Neuronal stem cell (in vitro differentiated cells): ENCODE results near the gene PIGA. TPM values are rescaled to one million over a fixed set of nuclear protein-coding genes. Genes with fewer than 3 reads are reported as not detected.
A peak's percentile ranks its signal among the peaks of the same experiment; 100 is the strongest.

ENCODE experiments used
- DNase-seq: peaks from one replicate; pipeline ENCODE4 v3.0.0-alpha.2; 2013; ENCODE audit warnings: low spot score
- H2AFZ ChIP-seq: one replicate; pipeline ENCODE4 v1.6.1; 2013; ENCODE audit warnings: mild to moderate bottlenecking, low read length, inconsistent platforms
- H2AK5ac ChIP-seq: 2 replicates; pipeline ENCODE4 v1.6.1; 2013; ENCODE audit warnings: low read depth, mild to moderate bottlenecking, inconsistent platforms, low read length, moderate library complexity, mixed read lengths
- H2BK120ac ChIP-seq: 2 replicates; pipeline ENCODE4 v1.6.1; 2013; ENCODE audit warnings: low read depth, mild to moderate bottlenecking, inconsistent platforms, low read length, moderate library complexity, mixed read lengths
- H2BK12ac ChIP-seq: one replicate; pipeline ENCODE4 v1.6.1; 2013; ENCODE audit warnings: low read length, inconsistent platforms
- H2BK15ac ChIP-seq: 2 replicates; pipeline ENCODE4 v1.6.1; 2013; ENCODE audit warnings: mild to moderate bottlenecking, low read length, inconsistent platforms, mixed read lengths
- H2BK5ac ChIP-seq: one replicate; pipeline ENCODE4 v1.6.1; 2013; ENCODE audit warnings: inconsistent platforms, mild to moderate bottlenecking, low read length, moderate library complexity
- H3K14ac ChIP-seq: one replicate; pipeline ENCODE4 v1.6.1; 2013; ENCODE audit warnings: low read length, inconsistent platforms
- H3K18ac ChIP-seq: 2 replicates; pipeline ENCODE4 v1.6.1; 2013; ENCODE audit warnings: low read length, inconsistent platforms
- H3K23ac ChIP-seq: 2 replicates; pipeline ENCODE4 v1.6.1; 2013; ENCODE audit warnings: low read depth, mild to moderate bottlenecking, mixed read lengths, low read length, inconsistent platforms; ENCODE audit not compliant: poor library complexity
- H3K27ac ChIP-seq: replicated peaks from 3 replicates; pipeline ENCODE4 v1.5.1; 2013; ENCODE audit warnings: low read length, inconsistent platforms
- H3K27me3 ChIP-seq, 3 experiments: 2 replicates each; pipeline ENCODE4 v1.6.1; 2013; ENCODE audit warnings: low read length in 3 of 3, mild to moderate bottlenecking in 2 of 3, inconsistent platforms in 1 of 3, low read depth in 1 of 3, mixed read lengths in 1 of 3, moderate library complexity in 1 of 3; ENCODE audit not compliant: control insufficient read depth in 3 of 3, insufficient read depth in 3 of 3
- H3K36me3 ChIP-seq, 2 donors: replicated peaks in 1 of 2; 2 replicates each; pipeline ENCODE4 v1.6.1; 2013; ENCODE audit warnings: low read length in 2 of 2; ENCODE audit not compliant: control insufficient read depth in 2 of 2, insufficient read depth in 2 of 2
- H3K4ac ChIP-seq: 2 replicates; pipeline ENCODE4 v1.6.1; 2013; ENCODE audit warnings: inconsistent platforms, mild to moderate bottlenecking, low read length, moderate library complexity
- H3K4me1 ChIP-seq, 2 donors: 1 replicate in 1 of 2; 2 replicates in 1 of 2; pipeline ENCODE4 v1.6.1; 2013; ENCODE audit warnings: low read length in 2 of 2, low read depth in 1 of 2; ENCODE audit not compliant: control insufficient read depth in 2 of 2, insufficient read depth in 1 of 2
- H3K4me2 ChIP-seq: one replicate; pipeline ENCODE4 v1.6.1; 2013; ENCODE audit warnings: mild to moderate bottlenecking, low read length, inconsistent platforms; ENCODE audit not compliant: insufficient read depth, poor library complexity, severe bottlenecking
- H3K4me3 ChIP-seq, 2 donors: 2 replicates each; pipeline ENCODE4 v1.5.1; 2013; ENCODE audit warnings: low read length in 2 of 2, mild to moderate bottlenecking in 2 of 2, inconsistent platforms in 1 of 2, moderate library complexity in 1 of 2
- H3K79me1 ChIP-seq: one replicate; pipeline ENCODE4 v1.6.1; 2013; ENCODE audit warnings: low read depth, mild to moderate bottlenecking, inconsistent platforms, low read length, moderate library complexity
- H3K9ac ChIP-seq: one replicate; pipeline ENCODE4 v1.6.1; 2013; ENCODE audit warnings: mild to moderate bottlenecking, low read depth, low read length, inconsistent platforms; ENCODE audit not compliant: poor library complexity
- H3K9me3 ChIP-seq, 2 donors: replicated peaks in 1 of 2; 2 replicates each; pipeline versions ENCODE3 to v1.6.1; 2013; ENCODE audit warnings: low read length in 2 of 2, mild to moderate bottlenecking in 2 of 2, inconsistent platforms in 1 of 2, low read depth in 1 of 2, mixed read lengths in 1 of 2, moderate library complexity in 1 of 2; ENCODE audit not compliant: control insufficient read depth in 2 of 2, insufficient read depth in 1 of 2
- H4K8ac ChIP-seq: one replicate; pipeline ENCODE4 v1.6.1; 2013; ENCODE audit warnings: low read depth, mild to moderate bottlenecking, inconsistent platforms, low read length, moderate library complexity
- H4K91ac ChIP-seq: one replicate; pipeline ENCODE4 v1.6.1; 2013; ENCODE audit warnings: low read length, low read depth, mild to moderate bottlenecking, inconsistent platforms; ENCODE audit not compliant: poor library complexity
- WGBS, 2 donors: extraction: QIAGEN DNeasy Blood & Tissue Kit; methylation state at CpG; one replicate each; pipeline ENCODE4 v1.1.7; 2013; ENCODE audit warnings: missing lambda C conversion rate in 2 of 2, mixed read lengths in 1 of 2; ENCODE audit not compliant: insufficient read length in 2 of 2, insufficient replicate concordance in 1 of 2; ENCODE audit errors: extremely low coverage in 2 of 2; 5-methylcytosine and 5-hydroxymethylcytosine counted together
- polyA plus RNA-seq, 2 experiments: library from polyadenylated mRNA; stranded (reverse); fragments of 200-250 nt; gene quantifications; one replicate each; pipeline ENCODE4 v1.2.3, GENCODE V29; 2013

PIGA gene
- polyA plus RNA-seq (2013, experiment 1 of 2) = 9.9 TPM
- polyA plus RNA-seq (2013, experiment 2 of 2) = 10.2 TPM

DNA sequence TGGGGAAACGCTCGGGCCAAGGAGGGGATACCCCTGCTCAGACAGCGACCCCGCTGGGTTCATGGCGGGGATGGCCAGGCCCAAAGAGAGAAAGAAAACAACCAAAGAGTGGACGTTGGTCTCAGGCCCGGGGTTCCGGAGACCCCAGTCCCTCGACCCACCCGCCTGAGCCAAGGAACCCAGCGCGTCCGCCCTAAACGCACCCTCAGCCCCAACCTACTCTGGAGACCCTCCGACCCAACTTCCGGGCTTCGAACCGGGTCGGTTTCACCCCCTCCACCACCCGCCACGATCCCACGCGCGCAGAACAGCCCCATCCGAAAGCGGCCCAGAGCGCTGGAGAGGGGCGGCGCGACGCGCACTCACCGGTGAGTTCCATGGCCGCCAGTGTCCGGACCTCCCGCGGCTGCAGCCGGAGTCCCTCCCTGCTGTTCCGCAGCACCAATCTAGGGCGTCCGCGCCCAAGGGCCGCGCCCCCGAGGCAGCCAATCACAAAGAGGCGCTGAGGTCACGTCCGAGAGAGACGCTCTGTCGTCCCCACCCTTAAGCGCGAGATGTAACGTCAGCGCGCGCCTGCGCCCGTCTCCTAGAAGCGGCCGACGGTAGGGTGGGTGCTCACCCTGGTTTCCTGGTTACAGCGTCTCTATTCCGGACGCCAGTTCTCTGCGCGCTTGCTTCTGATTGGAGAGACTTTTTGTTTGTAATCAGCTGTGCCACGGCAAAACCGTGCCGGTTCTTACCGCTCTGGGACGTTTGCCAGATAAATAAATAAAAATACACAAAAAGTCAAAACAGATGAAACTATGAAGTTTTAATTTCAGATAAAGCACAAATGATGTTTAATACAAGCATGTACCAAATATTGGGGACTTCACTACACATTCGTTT lies at the start of gene PIGA:
PIGA (minus strand) TSS at position 389 of the 888 bp plus-strand sequence. CDS start 3,593 bp downstream, outside the sequence.
- Histone ChIP-seq H3K14ac (no peak within 1 kb of the TSS), H3K36me3 (peaks cover 6 to 25% of the 10 kb centered on the region in 2 donors), H3K9ac (peak within 1 kb of the TSS; percentile 88), H3K18ac (peak within 1 kb of the TSS; percentile 76), H2BK12ac (no peak within 1 kb of the TSS), H2BK120ac (no peak within 1 kb of the TSS), H3K79me1 (no peaks in the 10 kb centered on the region), H3K4me3 (peak within 1 kb of the TSS; percentile 75 to 99), H2AK5ac (no peak within 1 kb of the TSS), H4K8ac (no peak within 1 kb of the TSS), H2BK5ac (no peak within 1 kb of the TSS), H2BK15ac (no peak within 1 kb of the TSS), H3K4ac (no peak within 1 kb of the TSS), H2AFZ (peak within 1 kb of the TSS; percentile 86), H3K4me1 (peaks cover 0 to 9% of the 10 kb centered on the region in 2 donors), H3K4me2 (peak within 1 kb of the TSS; percentile 43), H3K27ac (no peak within 1 kb of the TSS), H3K9me3 (no peaks in the 10 kb centered on the region), H3K27me3 (peaks cover 0 to 7% (median 0%) of the 10 kb centered on the region in 3 experiments), H4K91ac (no peak within 1 kb of the TSS), H3K23ac (no peak within 1 kb of the TSS)
- WGBS, 2 donors = no CpG with 5 or more reads among the region's 72 CpGs
- DNase-seq = peak; percentile 88

DNA sequence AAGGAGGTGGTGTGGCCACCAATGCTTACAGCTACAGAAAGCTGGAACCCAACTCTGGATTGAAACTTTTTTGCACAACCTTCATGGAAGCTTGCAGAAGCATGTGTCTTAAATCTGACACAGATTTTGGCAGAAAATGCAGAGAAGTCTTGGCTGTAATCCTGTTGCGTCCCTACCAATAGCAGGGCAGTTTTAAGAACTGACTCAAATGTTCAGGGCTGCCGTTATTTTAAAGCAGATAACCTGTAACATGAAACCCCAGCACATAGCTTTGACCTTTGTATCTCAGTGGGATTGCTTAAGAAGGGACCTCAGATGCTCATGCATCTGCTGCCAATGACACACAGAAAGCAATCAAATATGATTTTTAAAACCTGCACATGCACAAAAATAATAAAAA lies 49.0 kb upstream of the PIGA start, which contains the start of gene VEGFD:
VEGFD (minus strand) TSS at position 110 of the 400 bp plus-strand sequence. CDS start 467 bp downstream, outside the sequence.
- H3K4me2 ChIP-seq = no peak within 1 kb of the TSS
- H3K18ac ChIP-seq = no peak within 1 kb of the TSS
- no peaks in the 10 kb centered on the region for H3K79me1 ChIP-seq
- no peak within 1 kb of the TSS for H2BK120ac ChIP-seq
- no peak within 1 kb of the TSS for H3K14ac ChIP-seq
- no peak for DNase-seq
- H3K9me3 ChIP-seq = no peaks in the 10 kb centered on the region
- no peak within 1 kb of the TSS for H2BK12ac ChIP-seq
- H3K36me3 ChIP-seq = peaks cover 0 to 7% of the 10 kb centered on the region in 2 donors
- H4K8ac ChIP-seq = no peak within 1 kb of the TSS
- no peak within 1 kb of the TSS for H3K27ac ChIP-seq
- H2AK5ac ChIP-seq = no peak within 1 kb of the TSS
- H3K4ac ChIP-seq = no peak within 1 kb of the TSS
- peaks cover 3 to 7% of the 10 kb centered on the region in 2 donors for H3K4me1 ChIP-seq
- no peak within 1 kb of the TSS for H2BK5ac ChIP-seq
- H3K23ac ChIP-seq = no peak within 1 kb of the TSS
- H4K91ac ChIP-seq = no peak within 1 kb of the TSS
- H3K4me3 ChIP-seq = no peak within 1 kb of the TSS
- no CpG with 5 or more reads among the region's 2 CpGs for WGBS, 2 donors
- no peak within 1 kb of the TSS for H2BK15ac ChIP-seq
- no peaks in the 10 kb centered on the region for H3K27me3 ChIP-seq
- no peak within 1 kb of the TSS for H3K9ac ChIP-seq
- peak within 1 kb of the TSS; percentile 30 for H2AFZ ChIP-seq

DNA sequence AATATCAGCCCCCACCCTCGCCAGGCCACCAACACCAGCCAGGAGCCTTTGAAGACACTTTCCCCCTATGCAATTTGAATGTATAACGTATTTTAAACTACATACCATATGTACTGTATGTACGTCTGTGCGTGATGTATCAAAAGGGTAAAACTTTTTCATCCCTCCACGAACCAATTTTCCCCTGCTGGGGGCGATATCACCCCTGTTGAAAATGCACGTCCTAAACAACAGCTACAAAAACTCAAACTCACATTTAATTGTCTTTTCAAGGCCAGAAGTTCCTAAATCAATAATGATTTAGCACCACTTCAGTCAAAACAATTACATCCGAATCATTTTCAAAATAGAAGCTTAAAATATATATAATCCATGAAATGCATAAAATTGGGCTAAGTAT lies 47.5 kb upstream of the PIGA start:
- no peak overlapping the region for H3K23ac ChIP-seq
- no peak overlapping the region for H3K4me2 ChIP-seq
- no peaks in the 10 kb centered on the region for H3K27me3 ChIP-seq
- no peak overlapping the region for H4K91ac ChIP-seq
- peaks cover 3 to 7% of the 10 kb centered on the region in 2 donors for H3K4me1 ChIP-seq
- no peak overlapping the region for H2AK5ac ChIP-seq
- no peak overlapping the region for H3K4ac ChIP-seq
- H3K18ac ChIP-seq = no peak overlapping the region
- H2AFZ ChIP-seq = no peak overlapping the region
- H3K9ac ChIP-seq = no peak overlapping the region
- H3K9me3 ChIP-seq = no peaks in the 10 kb centered on the region
- H3K79me1 ChIP-seq = no peaks in the 10 kb centered on the region
- no peak overlapping the region for H3K4me3 ChIP-seq
- no peak overlapping the region for H2BK12ac ChIP-seq
- H4K8ac ChIP-seq = no peak overlapping the region
- H3K14ac ChIP-seq = no peak overlapping the region
- H2BK15ac ChIP-seq = no peak overlapping the region
- no peak overlapping the region for H2BK5ac ChIP-seq
- DNase-seq = no peak
- no peak overlapping the region for H3K27ac ChIP-seq
- no peak overlapping the region for H2BK120ac ChIP-seq
- no peaks in the 10 kb centered on the region for H3K36me3 ChIP-seq
- no CpG with 5 or more reads among the region's 8 CpGs for WGBS, 2 donors

DNA sequence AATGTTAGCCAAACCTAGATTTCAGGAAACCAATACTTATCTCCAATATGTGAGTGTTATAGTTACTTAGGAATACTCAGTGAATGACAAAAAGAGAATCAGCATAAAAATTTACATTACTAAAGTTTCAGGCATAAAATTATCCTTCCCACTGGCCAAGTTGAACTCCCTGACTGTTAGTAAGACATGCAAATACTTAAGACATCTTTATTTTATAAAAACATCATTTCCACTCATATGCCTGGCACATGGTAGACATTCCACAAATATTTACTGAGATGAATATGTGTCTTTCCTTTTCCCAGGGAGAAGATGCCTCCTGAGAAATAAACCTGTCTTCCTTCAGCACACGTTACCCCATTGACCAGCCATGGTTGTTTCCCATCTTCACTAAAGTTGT lies 41.6 kb upstream of the PIGA start:
- Histone ChIP-seq H3K36me3 (no peaks in the 10 kb centered on the region), H3K9me3 (no peaks in the 10 kb centered on the region), H3K4ac (no peak overlapping the region), H3K4me1 (no peaks in the 10 kb centered on the region), H3K79me1 (no peaks in the 10 kb centered on the region), H2AK5ac (no peak overlapping the region), H3K4me3 (no peak overlapping the region), H2BK12ac (no peak overlapping the region), H3K9ac (no peak overlapping the region), H2BK5ac (no peak overlapping the region), H2AFZ (no peak overlapping the region), H2BK120ac (no peak overlapping the region), H3K4me2 (no peak overlapping the region), H3K14ac (no peak overlapping the region), H3K23ac (no peak overlapping the region), H2BK15ac (no peak overlapping the region), H4K91ac (no peak overlapping the region), H3K27me3 (peaks cover 0 to 15% (median 0%) of the 10 kb centered on the region in 3 experiments), H3K18ac (no peak overlapping the region), H3K27ac (no peak overlapping the region), H4K8ac (no peak overlapping the region)
- WGBS, 2 donors = no CpG with 5 or more reads among the region's 1 CpG
- no peak for DNase-seq
